H9 (cell line): ENCODE data around the gene SAMD7. TPM values are rescaled to one million over a fixed set of nuclear protein-coding genes. Genes with fewer than 3 reads are reported as not detected.

Experiments used
- DNase-seq: peaks from one replicate; pipeline ENCODE4 v3.0.0-alpha.2; 2017
- H2AFZ ChIP-seq: one replicate; pipeline ENCODE4 v1.6.1; 2013; ENCODE audit warnings: mild to moderate bottlenecking, low read length, control low read depth, moderate library complexity
- H2AK5ac ChIP-seq: 2 replicates; pipeline ENCODE4 v1.6.1; 2013; ENCODE audit warnings: low read length, control low read depth, mixed read lengths; ENCODE audit not compliant: insufficient read length
- H2BK120ac ChIP-seq: one replicate; pipeline ENCODE4 v1.6.1; 2013; ENCODE audit warnings: low read depth, mild to moderate bottlenecking, low read length, control low read depth, inconsistent platforms; ENCODE audit not compliant: poor library complexity, severe bottlenecking
- H2BK12ac ChIP-seq: 2 replicates; pipeline ENCODE4 v1.6.1; 2013; ENCODE audit warnings: low read length, control low read depth, mixed read lengths, low read depth; ENCODE audit not compliant: insufficient read length
- H2BK15ac ChIP-seq: 2 replicates; pipeline ENCODE4 v1.6.1; 2013; ENCODE audit warnings: low read depth, low read length, control low read depth
- H2BK20ac ChIP-seq: one replicate; pipeline ENCODE4 v1.6.1; 2013; ENCODE audit warnings: low read depth, mild to moderate bottlenecking, low read length, control low read depth, inconsistent platforms; ENCODE audit not compliant: poor library complexity, severe bottlenecking
- H2BK5ac ChIP-seq: 2 replicates; pipeline ENCODE4 v1.6.1; 2013; ENCODE audit warnings: low read length, control low read depth, mixed read lengths; ENCODE audit not compliant: insufficient read length
- H3K14ac ChIP-seq: 2 replicates; pipeline ENCODE4 v1.6.1; 2013; ENCODE audit warnings: low read length, control low read depth; ENCODE audit not compliant: insufficient read depth
- H3K18ac ChIP-seq: 2 replicates; pipeline ENCODE4 v1.6.1; 2013; ENCODE audit warnings: low read depth, mild to moderate bottlenecking, mixed read lengths, low read length, control low read depth; ENCODE audit not compliant: insufficient read length
- H3K23ac ChIP-seq: 2 replicates; pipeline ENCODE4 v1.6.1; 2013; ENCODE audit warnings: low read length, control low read depth, mixed read lengths, low read depth; ENCODE audit not compliant: insufficient read length
- H3K23me2 ChIP-seq: 2 replicates; pipeline ENCODE4 v1.6.1; 2013; ENCODE audit warnings: low read depth, mild to moderate bottlenecking, mixed read lengths, low read length, control low read depth; ENCODE audit not compliant: insufficient read length, poor library complexity, severe bottlenecking
- H3K27ac ChIP-seq: 2 replicates; pipeline ENCODE4 v1.5.1; 2013; ENCODE audit warnings: low read length, control low read depth, mixed read lengths, low read depth; ENCODE audit not compliant: insufficient read length
- H3K27me3 ChIP-seq: 2 replicates; pipeline ENCODE4 v1.6.1; 2013; ENCODE audit warnings: low read length, control low read depth, inconsistent platforms; ENCODE audit not compliant: insufficient read depth
- H3K4ac ChIP-seq: 2 replicates; pipeline ENCODE4 v1.6.1; 2013; ENCODE audit warnings: low read depth, mild to moderate bottlenecking, control low read depth, inconsistent platforms, low read length, moderate library complexity
- H3K4me1 ChIP-seq: 2 replicates; pipeline ENCODE4 v1.6.1; 2013; ENCODE audit warnings: low read length, control low read depth, inconsistent platforms; ENCODE audit not compliant: insufficient read depth
- H3K4me2 ChIP-seq: 2 replicates; pipeline ENCODE4 v1.6.1; 2013; ENCODE audit warnings: low read length, control low read depth, mixed read lengths; ENCODE audit not compliant: insufficient read length, insufficient read depth
- H3K56ac ChIP-seq: 2 replicates; pipeline ENCODE4 v1.6.1; 2013; ENCODE audit warnings: low read depth, mild to moderate bottlenecking, mixed read lengths, low read length, control low read depth; ENCODE audit not compliant: insufficient read length
- H3K79me1 ChIP-seq: 2 replicates; pipeline ENCODE4 v1.6.1; 2013; ENCODE audit warnings: low read depth, mild to moderate bottlenecking, moderate library complexity, low read length, control low read depth, inconsistent platforms; ENCODE audit not compliant: insufficient read depth, poor library complexity, severe bottlenecking
- H3K79me2 ChIP-seq: 2 replicates; pipeline ENCODE4 v1.6.1; 2013; ENCODE audit warnings: low read length, control low read depth, inconsistent platforms; ENCODE audit not compliant: insufficient read depth
- H3K9ac ChIP-seq: 2 replicates; pipeline ENCODE4 v1.6.1; 2013; ENCODE audit warnings: low read length, control low read depth, mixed read lengths; ENCODE audit not compliant: insufficient read length; ENCODE audit errors: extremely low read depth
- H3K9me3 ChIP-seq: one replicate; pipeline ENCODE4 v1.6.1; 2013; ENCODE audit warnings: low read depth, low read length, inconsistent platforms; ENCODE audit not compliant: control insufficient read depth
- H3T11ph ChIP-seq: one replicate; pipeline ENCODE4 v1.6.1; 2013; ENCODE audit warnings: mild to moderate bottlenecking, low read length, control low read depth, inconsistent platforms
- H4K20me1 ChIP-seq: one replicate; pipeline ENCODE4 v1.6.1; 2013; ENCODE audit not compliant: control insufficient read depth, insufficient read length, insufficient read depth
- H4K5ac ChIP-seq: 2 replicates; pipeline ENCODE4 v1.6.1; 2013; ENCODE audit warnings: low read depth, mild to moderate bottlenecking, mixed read lengths, low read length, control low read depth; ENCODE audit not compliant: insufficient read length
- H4K8ac ChIP-seq: replicated peaks from 2 replicates; pipeline ENCODE4 v1.6.1; 2013; ENCODE audit warnings: low read length, control low read depth, mixed read lengths, low read depth; ENCODE audit not compliant: insufficient read length
- H4K91ac ChIP-seq: 2 replicates; pipeline ENCODE4 v1.6.1; 2013; ENCODE audit warnings: low read depth, mild to moderate bottlenecking, moderate library complexity, mixed read lengths, low read length, control low read depth; ENCODE audit not compliant: insufficient read length
- H3K27ac Mint-ChIP-seq, 3 experiments: 2 replicates in 2 of 3; 3 replicates in 1 of 3; pipeline ENCODE4 v1.8.0; 2020 to 2021; ENCODE audit warnings: mixed read lengths in 3 of 3, mild to moderate bottlenecking in 1 of 3, moderate library complexity in 1 of 3
- H3K27me3 Mint-ChIP-seq: 2 replicates; pipeline ENCODE4 v1.8.0; 2021; ENCODE audit warnings: low read depth, mild to moderate bottlenecking, moderate library complexity, mixed read lengths
- H3K36me3 Mint-ChIP-seq, 3 experiments: 2 replicates in 2 of 3; 3 replicates in 1 of 3; pipeline ENCODE4 v1.8.0; 2020 to 2021; ENCODE audit warnings: low read depth in 3 of 3, mixed read lengths in 3 of 3; ENCODE audit not compliant: insufficient read depth in 1 of 3
- H3K4me1 Mint-ChIP-seq, 2 experiments: 2 replicates each; pipeline ENCODE4 v1.8.0; 2020; ENCODE audit warnings: mixed read lengths in 2 of 2
- H3K4me3 Mint-ChIP-seq, 2 experiments: 2 replicates in 1 of 2; 3 replicates in 1 of 2; pipeline ENCODE4 v1.8.0; 2020 to 2021; ENCODE audit warnings: mild to moderate bottlenecking in 2 of 2, mixed read lengths in 2 of 2, moderate library complexity in 1 of 2
- H3K9me3 Mint-ChIP-seq, 2 experiments: 2 replicates in 1 of 2; 3 replicates in 1 of 2; pipeline ENCODE4 v1.8.0; 2020; ENCODE audit warnings: mild to moderate bottlenecking in 2 of 2, mixed read lengths in 2 of 2, moderate library complexity in 1 of 2
- CTCF ChIP-seq: fragments of 200-600 bp; sonication (generic); conservative IDR thresholded peaks from 3 replicates; pipeline ENCODE4 v1.8.0; 2021; ENCODE audit warnings: antibody characterized with exemption, mild to moderate bottlenecking
- WGBS: extraction: QIAGEN DNeasy Blood & Tissue Kit; methylation state at CpG from one replicate; pipeline ENCODE4 v1.1.7; 2013; ENCODE audit warnings: missing lambda C conversion rate, low lambda C conversion rate, mixed read lengths; ENCODE audit not compliant: insufficient read length; ENCODE audit errors: extremely low coverage; 5-methylcytosine and 5-hydroxymethylcytosine counted together
- total RNA-seq: library from RNA; stranded (reverse); gene quantifications from 2 replicates; pipeline ENCODE4 v1.2.1, GENCODE V29; 2021

The SAMD7 gene
- total RNA-seq, 1 experiment from 2014 or later = not detected

- Mint-ChIP-seq H3K4me1 (no peaks in the 10 kb centered on the region), H3K36me3 (peaks cover 32 to 77% (median 71%) of the 10 kb centered on the region in 3 experiments), H3K27ac (no peak overlapping the region), H3K4me3 (no peak overlapping the region), H3K27me3 (no peaks in the 10 kb centered on the region), H3K9me3 (no peaks in the 10 kb centered on the region)
- Histone ChIP-seq H2BK20ac (no peak overlapping the region), H3K23me2 (no peaks in the 10 kb centered on the region), H2AK5ac (no peak overlapping the region), H2BK120ac (no peak overlapping the region), H3K4me1 (no peaks in the 10 kb centered on the region), H3K9ac (no peak overlapping the region), H3T11ph (no peak overlapping the region), H2BK12ac (no peak overlapping the region), H4K91ac (no peak overlapping the region), H3K4me2 (no peak overlapping the region), H4K5ac (no peak overlapping the region), H2BK5ac (no peak overlapping the region), H3K4ac (no peak overlapping the region), H4K20me1 (no peaks in the 10 kb centered on the region), H3K9me3 (no peaks in the 10 kb centered on the region), H3K23ac (no peak overlapping the region), H3K79me2 (no peaks in the 10 kb centered on the region), H3K14ac (no peak overlapping the region), H3K27ac (no peak overlapping the region), H4K8ac (no peak overlapping the region), H3K18ac (no peak overlapping the region), H3K79me1 (peaks cover 3% of the 10 kb centered on the region), H3K56ac (no peak overlapping the region), H3K27me3 (no peaks in the 10 kb centered on the region), H2AFZ (no peak overlapping the region), H2BK15ac (no peak overlapping the region)
- DNase-seq = no peak
- WGBS = no CpG with 5 or more reads among the region's 2 CpGs
- no peak for TF ChIP-seq CTCF
Observed at GRCh38 chr3:169980055-169980454, 68.7 kb downstream of the SAMD7 start.
